GM23338 (cell line): Measurements from ENCODE around the gene TMED10. TPM values are rescaled to one million over a fixed set of nuclear protein-coding genes. Genes with fewer than 3 reads are reported as not detected.
A peak's percentile ranks its signal among the peaks of the same experiment; 100 is the strongest.

Source experiments
- ATAC-seq: fragments of 200-7000 bp; cut with Tn5 transposase; 3 replicates; pipeline ENCODE4 v1.9.1; 2020
- DNase-seq: peaks from one replicate; pipeline ENCODE4 v3.0.0-alpha.2; 2015; ENCODE audit warnings: low spot score
- H2AFZ ChIP-seq: fragments of 200-600 bp; sonication (generic); 2 replicates; pipeline ENCODE4 v1.8.0; 2016; ENCODE audit warnings: antibody characterized with exemption, mild to moderate bottlenecking, moderate library complexity
- H3F3A ChIP-seq: fragments of 200-600 bp; sonication (generic); replicated peaks from 2 replicates; pipeline ENCODE4 v1.8.0; 2017; ENCODE audit warnings: antibody characterized with exemption, mixed run types, low read depth
- H3K27ac ChIP-seq: fragments of 200-600 bp; sonication (generic); 2 replicates; pipeline ENCODE4 v1.6.1; 2016; ENCODE audit warnings: low read depth
- H3K27me3 ChIP-seq: fragments of 200-600 bp; sonication (generic); 2 replicates; pipeline ENCODE4 v1.8.0; 2016; ENCODE audit warnings: mild to moderate bottlenecking, mixed run types, moderate library complexity; ENCODE audit not compliant: insufficient read depth
- H3K36me3 ChIP-seq: fragments of 200-600 bp; sonication (generic); 2 replicates; pipeline ENCODE4 v1.8.0; 2016; ENCODE audit warnings: mild to moderate bottlenecking; ENCODE audit not compliant: insufficient read depth
- H3K4me1 ChIP-seq: fragments of 200-600 bp; sonication (generic); 2 replicates; pipeline ENCODE4 v1.8.0; 2016; ENCODE audit warnings: mild to moderate bottlenecking, moderate library complexity; ENCODE audit not compliant: insufficient read depth
- H3K4me2 ChIP-seq: fragments of 200-600 bp; sonication (generic); 2 replicates; pipeline ENCODE4 v1.7.1; 2017; ENCODE audit warnings: mixed run types
- H3K4me3 ChIP-seq: fragments of 200-600 bp; sonication (generic); 2 replicates; pipeline ENCODE4 v1.6.1; 2016; ENCODE audit warnings: mixed run types
- H3K79me2 ChIP-seq: fragments of 200-600 bp; sonication (generic); replicated peaks from 2 replicates; pipeline ENCODE4 v1.8.0; 2017; ENCODE audit warnings: mild to moderate bottlenecking; ENCODE audit not compliant: insufficient read depth
- H3K9me2 ChIP-seq: fragments of 200-600 bp; sonication (generic); 2 replicates; pipeline ENCODE4 v1.8.0; 2017; ENCODE audit not compliant: insufficient read depth
- H4K20me1 ChIP-seq: fragments of 200-600 bp; sonication (generic); replicated peaks from 2 replicates; pipeline ENCODE4 v1.8.0; 2017; ENCODE audit warnings: mild to moderate bottlenecking; ENCODE audit not compliant: insufficient read depth
- H3K27ac Mint-ChIP-seq: 2 replicates; pipeline ENCODE4 v1.8.0; 2020; ENCODE audit warnings: inconsistent platforms, mild to moderate bottlenecking, moderate library complexity, mixed read lengths
- H3K27me3 Mint-ChIP-seq: 3 replicates; pipeline ENCODE4 v1.8.0; 2022; ENCODE audit warnings: low read depth, mild to moderate bottlenecking, moderate library complexity, mixed read lengths, inconsistent platforms; ENCODE audit not compliant: insufficient read depth, poor library complexity
- H3K36me3 Mint-ChIP-seq: 3 replicates; pipeline ENCODE4 v1.8.0; 2021; ENCODE audit warnings: low read depth, mild to moderate bottlenecking, inconsistent platforms, moderate library complexity, mixed read lengths
- H3K4me1 Mint-ChIP-seq: 3 replicates; pipeline ENCODE4 v1.8.0; 2020; ENCODE audit warnings: mild to moderate bottlenecking, inconsistent platforms, mixed read lengths
- H3K4me3 Mint-ChIP-seq: 3 replicates; pipeline ENCODE4 v1.8.0; 2021; ENCODE audit warnings: moderate library complexity, mild to moderate bottlenecking, inconsistent platforms, mixed read lengths
- H3K9me3 Mint-ChIP-seq: 3 replicates; pipeline ENCODE4 v1.8.0; 2020; ENCODE audit warnings: moderate library complexity, mild to moderate bottlenecking, inconsistent platforms, mixed read lengths
- CREB1 ChIP-seq: fragments of 250-450 bp; sonication (Bioruptor Pico); IDR thresholded peaks from 2 replicates; pipeline ENCODE4 v1.5.0; 2020; ENCODE audit warnings: low read depth, mild to moderate bottlenecking, moderate library complexity
- ETS1 ChIP-seq: IDR thresholded peaks from 2 replicates; pipeline ENCODE4 v1.6.1; 2016; ENCODE audit warnings: antibody characterized with exemption
- EZH2phosphoT487 ChIP-seq: fragments of 200-600 bp; sonication (generic); IDR thresholded peaks from one replicate; pipeline ENCODE4 v1.8.1; 2018; ENCODE audit warnings: antibody characterized with exemption; ENCODE audit not compliant: unreplicated experiment
- JUNB ChIP-seq: IDR thresholded peaks from one replicate; pipeline ENCODE4 v1.6.1; 2016; ENCODE audit warnings: antibody characterized with exemption; ENCODE audit not compliant: unreplicated experiment
- NANOG ChIP-seq: IDR thresholded peaks from 2 replicates; pipeline ENCODE4 v1.6.1; 2016; ENCODE audit warnings: antibody characterized with exemption, borderline replicate concordance
- STAT1 ChIP-seq: IDR thresholded peaks from one replicate; pipeline ENCODE4 v1.6.1; 2016; ENCODE audit warnings: antibody characterized with exemption; ENCODE audit not compliant: unreplicated experiment
- ZNF114 ChIP-seq: fragments of 250-450 bp; sonication (Bioruptor Pico); IDR thresholded peaks from 2 replicates; pipeline ENCODE4 v1.5.0; 2020; ENCODE audit warnings: mild to moderate bottlenecking, moderate library complexity
- ZNF331 ChIP-seq: fragments of 250-450 bp; sonication (Bioruptor Pico); IDR thresholded peaks from 2 replicates; pipeline ENCODE4 v1.5.0; 2020; ENCODE audit warnings: low read depth, mild to moderate bottlenecking, moderate library complexity
- polyA plus RNA-seq: library from polyadenylated mRNA; unstranded; fragments of >200 nt; fragmentation: Nextera tagmentation; extraction: Ambion mirVana; gene quantifications from 2 replicates; pipeline ENCODE4 v1.2.1, GENCODE V29; 2016
- total RNA-seq: library from RNA; depleted of rRNA; stranded (reverse); fragments of >200 nt; shearing (Covaris generic); gene quantifications from 2 replicates; pipeline ENCODE4 v1.2.3, GENCODE V29; 2014

Gene TMED10
- total and polyA plus RNA-seq, 2 experiments from 2014 or later, result 180 to 196 TPM

DNA sequence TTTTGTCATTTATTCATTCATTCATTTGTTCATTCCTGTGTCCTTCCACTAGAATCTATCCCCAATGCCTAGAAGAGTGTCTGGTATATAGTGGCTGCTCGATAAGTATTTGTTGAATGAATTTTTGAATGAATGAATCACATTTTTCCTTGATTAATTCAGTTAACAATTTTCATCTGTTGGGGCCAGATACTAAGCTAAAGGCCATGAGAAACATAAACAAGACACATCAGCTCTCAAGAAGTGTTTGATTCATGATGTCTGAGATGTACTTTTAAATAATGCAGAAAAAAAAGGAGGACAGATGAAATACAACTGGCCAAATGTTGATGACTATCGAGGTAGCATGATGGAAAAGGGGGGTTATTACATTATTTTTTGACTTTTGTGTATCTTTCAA is 48.1 kb upstream of the TMED10 start:
- no peak for ATAC-seq
- Histone ChIP-seq H3K27ac (no peak overlapping the region), H3K4me3 (no peak overlapping the region), H4K20me1 (no peaks in the 10 kb centered on the region), H2AFZ (no peak overlapping the region), H3F3A (no peaks in the 10 kb centered on the region), H3K4me2 (no peak overlapping the region), H3K9me2 (no peaks in the 10 kb centered on the region), H3K36me3 (no peaks in the 10 kb centered on the region), H3K79me2 (no peaks in the 10 kb centered on the region), H3K4me1 (peaks cover 31% of the 10 kb centered on the region), H3K27me3 (no peaks in the 10 kb centered on the region)
- Mint-ChIP-seq H3K27ac (no peak overlapping the region), H3K36me3 (no peaks in the 10 kb centered on the region; the same call in 2 of the 3 replicates), H3K9me3 (no peaks in the 10 kb centered on the region), H3K4me1 (peaks cover 32% of the 10 kb centered on the region), H3K4me3 (no peak overlapping the region), H3K27me3 (peaks cover 3% of the 10 kb centered on the region)
- no peak for DNase-seq
- no peak for TF ChIP-seq CREB1
- no peak for TF ChIP-seq ETS1
- no peak for TF ChIP-seq ZNF331 (CRISPR knock-in tag)
- TF ChIP-seq STAT1, result no peak
- no peak for TF ChIP-seq ZNF114 (CRISPR knock-in tag)

GRCh38 chr14:75223664-75224154 is 47.3 kb upstream of the TMED10 start:
- Histone ChIP-seq H3K79me2 (no peaks in the 10 kb centered on the region), H3K36me3 (no peaks in the 10 kb centered on the region), H3K27me3 (no peaks in the 10 kb centered on the region), H3K27ac (no peak overlapping the region; the same call in 1 of the 2 replicates), H3K9me2 (no peaks in the 10 kb centered on the region), H3K4me1 (peaks cover 31% of the 10 kb centered on the region), H2AFZ (peak overlapping the region; percentile 66), H4K20me1 (no peaks in the 10 kb centered on the region), H3K4me2 (peak overlapping the region; percentile 57; the same call in 1 of the 2 replicates), H3K4me3 (no peak overlapping the region), H3F3A (no peaks in the 10 kb centered on the region)
- TF ChIP-seq ZNF114 (CRISPR knock-in tag) (no peak), ETS1 (no peak), JUNB (no peak), ZNF331 (CRISPR knock-in tag) (no peak), NANOG (no peak)
- peak overlapping the region; percentile 76; the same call in 1 of the 2 replicates for H3K27ac Mint-ChIP-seq
- no peak overlapping the region; the same call in 2 of the 3 replicates for H3K4me3 Mint-ChIP-seq
- peak; percentile 81 for ATAC-seq
- peak; percentile 56 for DNase-seq
- peaks cover 3% of the 10 kb centered on the region for H3K27me3 Mint-ChIP-seq
- peaks cover 26% of the 10 kb centered on the region for H3K4me1 Mint-ChIP-seq
- H3K36me3 Mint-ChIP-seq, result no peaks in the 10 kb centered on the region; the same call in 2 of the 3 replicates
- H3K9me3 Mint-ChIP-seq, result no peaks in the 10 kb centered on the region

DNA sequence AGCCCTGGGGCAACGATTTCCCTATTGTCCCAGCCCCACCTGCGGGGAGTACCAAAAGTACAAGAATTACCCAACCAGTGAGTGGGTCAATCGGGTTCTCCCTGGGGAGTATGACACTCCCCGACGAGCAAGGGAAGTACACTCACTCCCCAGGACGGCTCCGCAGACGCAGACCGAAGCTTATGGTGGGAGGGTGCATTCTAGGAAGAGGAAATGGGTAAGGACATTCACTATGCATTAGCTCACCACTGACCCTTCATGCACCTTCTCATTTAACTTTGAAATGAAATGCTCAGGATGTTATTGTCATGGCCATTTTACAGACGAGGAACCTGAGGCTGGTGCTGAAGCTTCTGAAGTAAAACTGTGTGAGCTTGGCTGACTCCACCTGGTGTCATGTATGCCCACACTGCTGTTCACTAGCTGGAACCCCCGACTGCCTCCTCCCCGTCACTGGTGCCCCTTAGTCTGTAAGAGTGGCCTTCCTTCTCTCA is 45.8 kb upstream of the TMED10 start:
- no peaks in the 10 kb centered on the region for H3K36me3 ChIP-seq
- H3K4me1 Mint-ChIP-seq, result peaks cover 25% of the 10 kb centered on the region
- no peaks in the 10 kb centered on the region for H3K27me3 ChIP-seq
- H3K27ac Mint-ChIP-seq, result 0 out of 2 replicates have a peak overlapping the region, but pooled peaks have one; percentile 2
- H3K9me3 Mint-ChIP-seq, result no peaks in the 10 kb centered on the region
- H3K4me3 Mint-ChIP-seq, result no peak overlapping the region
- peaks cover 31% of the 10 kb centered on the region for H3K4me1 ChIP-seq
- 0 out of 2 replicates have a peak overlapping the region, but pooled peaks have one; percentile 30 for H3K4me3 ChIP-seq
- H2AFZ ChIP-seq, result peak overlapping the region; percentile 97
- H3K9me2 ChIP-seq, result no peaks in the 10 kb centered on the region
- no peaks in the 10 kb centered on the region; the same call in 2 of the 3 replicates for H3K36me3 Mint-ChIP-seq
- no peaks in the 10 kb centered on the region for H3F3A ChIP-seq
- DNase-seq, result peak; percentile 38
- H4K20me1 ChIP-seq, result no peaks in the 10 kb centered on the region
- peak; percentile 62 for ATAC-seq
- H3K27me3 Mint-ChIP-seq, result peaks cover 1% of the 10 kb centered on the region
- 0 out of 2 replicates have a peak overlapping the region, but pooled peaks have one; percentile 17 for H3K27ac ChIP-seq
- no peaks in the 10 kb centered on the region for H3K79me2 ChIP-seq
- H3K4me2 ChIP-seq, result peak overlapping the region; percentile 51
- no peak for TF ChIP-seq EZH2phosphoT487
- no peak for TF ChIP-seq ZNF114 (CRISPR knock-in tag)
- TF ChIP-seq JUNB, result no peak
- no peak for TF ChIP-seq STAT1
